ENCODE data around the gene FKBP1A. TPM values are rescaled to one million over a fixed set of nuclear protein-coding genes. Genes with fewer than 3 reads are reported as not detected.

Gene FKBP1A
- total and polyA plus RNA-seq, 9 donors, result 64.7 to 697 (median 154) TPM

DNA sequence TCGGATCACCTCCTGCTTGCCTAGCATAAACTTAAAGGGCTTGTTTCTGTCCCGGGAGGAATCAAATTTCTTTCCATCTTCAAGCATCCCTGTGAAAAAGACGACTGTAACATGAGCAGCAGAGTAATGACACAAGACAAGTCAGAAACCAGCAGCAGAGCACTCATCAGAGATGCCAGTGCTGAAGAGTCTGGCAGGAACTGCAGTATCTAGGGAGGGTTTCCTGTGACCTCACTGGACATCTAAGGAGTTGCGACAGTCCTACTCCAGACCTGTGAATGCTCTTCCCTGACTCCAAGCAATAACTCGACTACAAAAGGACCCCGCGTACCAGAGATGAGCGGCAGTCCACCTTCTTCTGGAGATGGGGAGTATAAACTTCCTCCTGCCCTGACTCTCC is 17.3 kb downstream of the FKBP1A start:
- no peak for DNase-seq
- no peaks in the 10 kb centered on the region for H3K4me1 ChIP-seq (ENCODE audit: insufficient read depth)
- no peaks in the 10 kb centered on the region for H3K9me3 ChIP-seq
- WGBS, 3 donors, result 64 to 65% (median 65%) methylated on average over 8 of the region's 8 CpGs
- H3K4me3 ChIP-seq, result no peak overlapping the region
- no peaks in the 10 kb centered on the region for H3K36me3 ChIP-seq
- H3K27me3 ChIP-seq, result no peaks in the 10 kb centered on the region
- intact Hi-C loops (cut with DNase I), result no loop called here
- H3K27ac ChIP-seq, result no peak overlapping the region
- TF ChIP-seq EP300 (IDR thresholded peaks at IDR 0.05) (no peak), POLR2A (IDR thresholded peaks at IDR 0.05) (no peak)
- TF ChIP-seq, protein P1, sequence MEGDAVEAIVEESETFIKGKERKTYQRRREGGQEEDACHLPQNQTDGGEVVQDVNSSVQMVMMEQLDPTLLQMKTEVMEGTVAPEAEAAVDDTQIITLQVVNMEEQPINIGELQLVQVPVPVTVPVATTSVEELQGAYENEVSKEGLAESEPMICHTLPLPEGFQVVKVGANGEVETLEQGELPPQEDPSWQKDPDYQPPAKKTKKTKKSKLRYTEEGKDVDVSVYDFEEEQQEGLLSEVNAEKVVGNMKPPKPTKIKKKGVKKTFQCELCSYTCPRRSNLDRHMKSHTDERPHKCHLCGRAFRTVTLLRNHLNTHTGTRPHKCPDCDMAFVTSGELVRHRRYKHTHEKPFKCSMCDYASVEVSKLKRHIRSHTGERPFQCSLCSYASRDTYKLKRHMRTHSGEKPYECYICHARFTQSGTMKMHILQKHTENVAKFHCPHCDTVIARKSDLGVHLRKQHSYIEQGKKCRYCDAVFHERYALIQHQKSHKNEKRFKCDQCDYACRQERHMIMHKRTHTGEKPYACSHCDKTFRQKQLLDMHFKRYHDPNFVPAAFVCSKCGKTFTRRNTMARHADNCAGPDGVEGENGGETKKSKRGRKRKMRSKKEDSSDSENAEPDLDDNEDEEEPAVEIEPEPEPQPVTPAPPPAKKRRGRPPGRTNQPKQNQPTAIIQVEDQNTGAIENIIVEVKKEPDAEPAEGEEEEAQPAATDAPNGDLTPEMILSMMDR (IDR thresholded peaks at IDR 0.05), result no peak

DNA sequence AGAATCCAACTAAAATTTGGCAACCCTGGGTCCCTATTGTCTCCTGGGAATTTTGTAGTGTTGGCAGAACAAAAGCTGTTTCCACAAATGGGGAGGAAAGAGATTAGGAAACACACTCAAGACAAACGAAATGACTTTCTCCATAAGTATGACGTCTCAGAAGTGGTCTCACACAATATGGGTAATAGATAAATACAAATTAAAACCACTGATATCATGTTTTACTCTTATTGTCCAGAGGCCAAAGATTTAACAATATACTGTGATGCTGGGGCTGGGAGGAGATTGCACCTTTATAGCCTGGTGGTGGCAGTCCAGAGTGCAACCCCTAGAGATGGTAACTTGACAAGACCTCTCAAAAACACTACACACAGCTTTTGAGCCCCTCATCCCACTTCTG is 18.6 kb downstream of the FKBP1A start:
- H3K27me3 ChIP-seq, result no peaks in the 10 kb centered on the region
- no peaks in the 10 kb centered on the region for H3K4me1 ChIP-seq (ENCODE audit: insufficient read depth)
- DNase-seq, result no peak
- TF ChIP-seq EP300 (IDR thresholded peaks at IDR 0.05) (no peak), POLR2A (IDR thresholded peaks at IDR 0.05) (no peak)
- TF ChIP-seq, protein P1 (IDR thresholded peaks at IDR 0.05), result no peak
- no peaks in the 10 kb centered on the region for H3K36me3 ChIP-seq
- no peaks in the 10 kb centered on the region for H3K9me3 ChIP-seq
- 58 to 67% (median 58%) methylated on average over 2 of the region's 2 CpGs for WGBS, 3 donors
- no peak overlapping the region for H3K27ac ChIP-seq
- H3K4me3 ChIP-seq, result no peak overlapping the region
- intact Hi-C loops (cut with DNase I), result no loop called here

GRCh38 chr20:1373614-1374013 is 19.2 kb downstream of the FKBP1A start:
- peaks cover 1% of the 10 kb centered on the region for H3K4me1 ChIP-seq (ENCODE audit: insufficient read depth)
- no peaks in the 10 kb centered on the region for H3K9me3 ChIP-seq
- 71 to 74% (median 72%) methylated on average over 4 of the region's 4 CpGs for WGBS, 3 donors
- no peak for DNase-seq
- no peak overlapping the region for H3K4me3 ChIP-seq
- H3K36me3 ChIP-seq, result no peaks in the 10 kb centered on the region
- no peaks in the 10 kb centered on the region for H3K27me3 ChIP-seq
- H3K27ac ChIP-seq, result no peak overlapping the region
- TF ChIP-seq EP300 (IDR thresholded peaks at IDR 0.05) (no peak), POLR2A (IDR thresholded peaks at IDR 0.05) (no peak)
- TF ChIP-seq, protein P1 (IDR thresholded peaks at IDR 0.05), result no peak
- intact Hi-C loops (cut with DNase I), result no loop called here

DNA sequence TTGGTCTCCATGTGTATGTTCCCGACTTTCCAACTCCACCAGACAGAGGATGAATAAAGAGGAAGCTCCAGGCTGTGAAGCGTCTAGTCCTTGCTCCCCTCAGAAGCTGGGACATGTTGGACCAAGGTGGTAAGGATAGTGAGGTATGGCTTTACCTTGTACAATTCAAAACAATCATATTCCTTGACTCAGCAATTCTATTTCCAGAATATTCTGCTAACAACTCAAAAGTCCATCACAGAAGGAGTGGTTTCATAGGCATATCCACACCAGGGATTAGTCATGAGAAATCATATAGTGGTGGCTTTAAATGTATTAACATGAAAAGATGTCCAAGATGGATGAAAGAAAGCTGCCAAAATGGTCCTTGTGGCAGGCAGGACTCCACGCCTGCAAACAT is 19.8 kb downstream of the FKBP1A start:
- Histone ChIP-seq H3K36me3 (no peaks in the 10 kb centered on the region), H3K27me3 (no peaks in the 10 kb centered on the region), H3K9me3 (no peaks in the 10 kb centered on the region), H3K27ac (no peak overlapping the region), H3K4me3 (no peak overlapping the region), H3K4me1 (ENCODE audit: insufficient read depth) (peaks cover 4% of the 10 kb centered on the region)
- intact Hi-C loops (cut with DNase I), result no loop called here
- no peak for TF ChIP-seq EP300 (IDR thresholded peaks at IDR 0.05)
- TF ChIP-seq POLR2A (IDR thresholded peaks at IDR 0.05), result no peak
- TF ChIP-seq, protein P1 (IDR thresholded peaks at IDR 0.05), result no peak
- DNase-seq, result no peak
- 85 to 95% (median 87%) methylated on average over 3 of the region's 3 CpGs for WGBS, 3 donors
